H1 (cell line): Measurements from ENCODE around the gene PTGES3L. TPM values are rescaled to one million over a fixed set of nuclear protein-coding genes. Genes with fewer than 3 reads are reported as not detected.

ENCODE experiments used
- CHD1 ChIP-seq: IDR thresholded peaks from 2 replicates; pipeline ENCODE4 v1.6.1; 2012; ENCODE audit warnings: low read depth, low read length, improper control_type of control experiment
- CHD2 ChIP-seq: IDR thresholded peaks from 2 replicates; pipeline ENCODE4 v1.6.1; 2012; ENCODE audit warnings: low read length, improper control_type of control experiment
- GABPA ChIP-seq: IDR thresholded peaks from 2 replicates; pipeline ENCODE4 v1.6.1; 2011; ENCODE audit warnings: mild to moderate bottlenecking, low read length, moderate library complexity, borderline replicate concordance; ENCODE audit not compliant: insufficient read depth
- NANOG ChIP-seq: IDR thresholded peaks from 2 replicates; pipeline ENCODE4 v1.6.1; 2011; ENCODE audit warnings: low read length, low read depth, mild to moderate bottlenecking, inconsistent platforms; ENCODE audit not compliant: insufficient read depth, poor library complexity, severe bottlenecking
- PHF8 ChIP-seq: fragments of 200-600 bp; sonication (generic); conservative IDR thresholded peaks from 2 replicates; pipeline ENCODE4 v1.7.1; 2012; ENCODE audit warnings: low read depth, mild to moderate bottlenecking, inconsistent platforms, low read length, moderate library complexity
- RAD21 ChIP-seq, 2 experiments: IDR thresholded peaks in 1 of 2; conservative IDR thresholded peaks in 1 of 2; 2 replicates each; pipeline ENCODE4 v1.6.1; 2011; ENCODE audit warnings: low read depth in 2 of 2, low read length in 2 of 2, improper control_type of control experiment in 1 of 2, inconsistent platforms in 1 of 2, mild to moderate bottlenecking in 1 of 2, moderate library complexity in 1 of 2
- RBBP5 ChIP-seq: IDR thresholded peaks from 2 replicates; pipeline ENCODE4 v1.7.1; 2012; ENCODE audit warnings: low read depth, mild to moderate bottlenecking, inconsistent platforms, low read length, moderate library complexity, borderline replicate concordance
- polyA plus RNA-seq, 7 experiments: library from polyadenylated mRNA; depleted of rRNA in 3 of 7; stranded (reverse) in 5 of 7; unstranded in 2 of 7; fragments of >200 nt in 5 of 7; fragments of 200-250 nt in 2 of 7; gene quantifications; 1 replicate in 5 of 7; 2 replicates in 1 of 7; 4 replicates in 1 of 7; pipeline versions ENCODE4 v1.2.1 to v1.2.3, GENCODE V29; 2011 to 2013; ENCODE audit warnings: missing spikeins in 2 of 7, mixed read lengths in 2 of 7
- total RNA-seq: library from RNA; stranded (reverse); fragmentation: NEBNext Ultra II Directional; extraction: Animal tissue kit (Norgen Biotek cat#: 25700); gene quantifications from 2 replicates; pipeline ENCODE4 v1.2.1, GENCODE V29; 2021
- TF ChIP-seq, protein P1 (sequence below): IDR thresholded peaks from 2 replicates; pipeline ENCODE4 v1.6.1; 2011; ENCODE audit warnings: low read depth, mild to moderate bottlenecking, low read length; ENCODE audit not compliant: insufficient read depth

Gene PTGES3L
- total and polyA plus RNA-seq, 2 of the 8 experiments (the other 6 are each of a cell fraction or from before 2014, with no cell fraction given) = 3.0 to 3.6 TPM

DNA sequence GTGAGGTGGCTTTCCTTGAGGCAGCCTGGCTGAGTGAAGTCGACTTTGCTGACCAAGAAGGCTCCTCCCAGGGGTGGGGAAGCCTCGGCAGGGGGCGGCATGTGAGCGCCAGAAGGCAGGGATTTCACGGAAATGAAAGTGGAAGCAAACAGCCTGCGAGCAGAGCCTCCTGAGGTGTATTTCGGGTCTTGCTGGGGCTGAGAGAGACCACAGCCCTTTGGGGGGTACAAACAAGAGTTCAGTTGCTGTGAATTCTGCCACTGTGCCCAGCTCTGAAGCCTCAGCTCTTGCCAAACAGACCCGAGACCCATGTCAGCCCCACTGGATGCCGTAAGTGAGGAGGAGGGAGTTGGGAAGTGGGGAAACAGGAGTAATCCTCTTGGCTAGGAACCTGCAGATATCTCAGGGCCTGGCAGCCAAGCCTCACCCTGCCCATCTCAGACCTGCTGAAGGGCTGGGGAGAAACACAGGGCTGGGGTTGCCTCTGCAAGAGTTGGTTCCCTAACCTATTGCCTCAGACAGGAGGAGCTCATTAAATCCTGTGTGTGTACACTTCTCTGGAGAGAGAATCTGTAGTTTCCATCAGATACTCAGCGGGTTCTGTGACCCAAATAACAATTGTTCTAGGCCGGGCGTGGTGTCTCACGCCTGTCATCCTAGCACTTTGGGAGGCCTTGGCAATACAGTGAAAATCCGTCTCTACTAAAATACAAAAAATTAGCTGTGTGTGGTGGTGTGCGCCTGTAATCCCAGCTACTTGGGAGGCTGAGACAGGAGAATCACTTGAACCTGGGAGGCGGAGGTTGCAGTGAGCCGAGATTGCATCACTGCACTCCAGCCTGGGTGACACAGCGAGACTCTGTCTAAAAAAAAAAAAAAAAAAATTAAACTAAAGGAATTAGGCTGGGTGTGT is 27.0 kb upstream of the PTGES3L start, which contains the start of gene IFI35 (continued):
- TF ChIP-seq, protein P1, sequence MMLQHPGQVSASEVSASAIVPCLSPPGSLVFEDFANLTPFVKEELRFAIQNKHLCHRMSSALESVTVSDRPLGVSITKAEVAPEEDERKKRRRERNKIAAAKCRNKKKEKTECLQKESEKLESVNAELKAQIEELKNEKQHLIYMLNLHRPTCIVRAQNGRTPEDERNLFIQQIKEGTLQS = no peak
- TF ChIP-seq CHD1 (no peak), GABPA (no peak), NANOG (no peak), CHD2 (no peak), RAD21 (IDR thresholded peaks at IDR 0.05 in 1 of 2, conservative IDR thresholded peaks at IDR 0.05 in 1 of 2; ENCODE audit: low read depth in 2 of 2, low read length in 2 of 2) (peak; percentile 42 to 59; a peak in 3 of 4 replicates), PHF8 (no peak), RBBP5 (peak; percentile 59; the same call in 1 of the 2 replicates)
